GM19452 (cell line): ENCODE measurements around the gene XKR3.
"Not testable (repeated sequence)": the region's sequence is repeated elsewhere in the genome, so short reads cannot be mapped to it uniquely, and the experiment has no call there.

Experiments used
- ATAC-seq: cut with Tn5 transposase; IDR thresholded peaks from one replicate; pipeline ENCODE4 v1.9.1; 2021; ENCODE audit not compliant: unreplicated experiment

XKR3 gene

DNA sequence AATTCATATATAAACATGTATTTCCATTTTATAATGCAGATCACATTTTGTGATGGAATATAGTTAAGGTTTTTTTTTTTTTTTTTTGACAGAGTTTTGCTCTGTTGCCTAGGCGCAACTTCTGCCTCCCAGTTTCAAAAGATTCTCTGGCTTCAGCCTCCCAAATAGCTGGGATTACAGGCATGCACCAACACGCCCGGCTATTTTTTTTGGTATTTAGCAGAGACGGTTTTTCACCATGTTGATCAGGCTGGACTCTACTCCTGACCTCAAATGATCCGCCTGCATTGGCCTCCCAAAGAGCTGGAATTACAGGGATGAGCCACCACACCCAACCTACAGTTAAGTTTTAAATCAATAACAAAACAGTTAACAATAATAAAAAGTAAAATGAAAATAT, 18.8 kb downstream of the XKR3 start:
- ATAC-seq: no peak

DNA sequence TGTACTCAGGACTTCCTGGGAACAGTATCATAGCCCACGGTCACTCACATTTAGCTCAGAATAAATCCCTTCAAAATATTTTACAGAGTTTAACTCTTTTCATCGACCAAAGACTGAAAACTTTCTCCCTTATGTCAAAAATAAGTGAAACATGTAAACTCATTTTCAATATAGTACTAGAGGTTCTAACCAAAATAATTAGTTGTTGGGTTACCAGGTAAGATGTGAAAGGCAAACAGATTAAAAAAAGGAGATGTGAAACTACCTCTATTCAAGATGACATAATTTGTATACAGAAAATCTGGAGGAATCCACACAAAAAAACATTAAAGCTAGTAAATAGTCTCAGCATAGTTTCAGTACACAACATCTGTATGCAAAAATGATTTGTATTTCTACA, 20.3 kb downstream of the XKR3 start:
- ATAC-seq: no peak

DNA sequence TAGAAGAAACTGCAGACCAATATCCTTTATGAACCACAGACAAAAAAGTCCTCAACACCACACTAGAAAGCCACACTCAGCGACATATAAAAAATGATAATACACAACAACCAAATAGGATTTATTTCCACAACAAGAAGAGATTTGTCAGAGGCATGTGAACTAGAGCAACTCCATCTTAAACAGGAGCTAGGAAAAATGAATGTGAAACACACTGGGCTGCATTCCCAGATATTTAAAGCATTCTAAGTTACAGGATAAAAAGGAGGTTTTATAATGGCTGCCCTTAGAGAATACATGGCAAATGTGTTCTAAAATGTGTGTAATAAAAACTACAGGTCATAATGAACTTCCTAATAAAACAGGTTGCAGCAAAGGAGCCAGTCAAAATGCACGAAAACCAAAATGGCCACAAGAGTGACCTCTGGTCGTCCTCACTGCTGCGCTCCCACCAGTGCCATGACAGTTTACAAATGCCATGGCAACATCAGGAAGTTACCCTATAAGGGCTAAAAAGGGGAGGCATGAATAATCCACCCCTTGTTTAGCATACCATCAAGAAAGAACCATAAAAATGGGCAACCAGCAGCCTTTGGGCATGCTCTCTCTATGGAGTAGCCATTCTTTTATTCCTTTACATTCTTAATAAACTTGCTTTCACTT, 21.8 kb downstream of the XKR3 start:
- ATAC-seq: no peak

DNA sequence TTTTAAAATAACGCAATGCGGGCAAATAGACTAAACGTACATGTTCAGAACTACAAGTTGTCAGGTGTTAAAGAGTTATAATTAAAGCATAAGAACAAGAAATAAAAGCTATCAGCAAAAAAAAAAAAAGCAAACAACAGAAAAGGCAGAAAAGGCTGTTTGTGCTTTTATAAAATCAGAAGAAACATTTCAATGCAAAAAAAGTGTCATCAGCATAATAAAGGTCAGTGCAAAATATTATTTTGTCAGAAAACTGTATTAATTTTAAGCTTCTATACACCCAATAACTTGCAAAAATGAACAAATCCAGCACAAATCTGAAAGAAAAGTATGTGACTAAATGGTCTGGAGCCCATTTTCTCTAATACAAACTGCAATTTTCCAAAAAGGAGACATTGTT, 23.6 kb downstream of the XKR3 start:
- no peak for ATAC-seq

DNA sequence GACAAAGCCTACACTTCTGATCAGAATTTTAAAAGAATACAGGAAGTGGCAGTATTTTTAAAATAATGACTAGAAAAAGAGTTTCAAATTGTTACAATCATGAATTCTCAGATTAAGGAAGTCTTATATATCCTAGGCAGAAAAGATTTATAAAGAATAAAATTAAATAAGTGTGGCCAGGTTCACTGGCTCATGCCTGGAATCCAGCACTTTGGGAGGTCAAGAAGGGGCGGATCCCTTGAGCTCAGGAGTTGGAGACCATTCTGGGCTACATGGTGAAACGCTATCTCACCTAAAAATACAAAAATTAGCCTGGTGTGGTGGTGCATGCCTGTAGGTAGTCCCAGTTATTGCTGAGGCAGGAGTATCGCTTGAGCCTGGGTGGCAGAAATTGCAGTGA, 24.1 kb downstream of the XKR3 start:
- ATAC-seq: no peak

DNA sequence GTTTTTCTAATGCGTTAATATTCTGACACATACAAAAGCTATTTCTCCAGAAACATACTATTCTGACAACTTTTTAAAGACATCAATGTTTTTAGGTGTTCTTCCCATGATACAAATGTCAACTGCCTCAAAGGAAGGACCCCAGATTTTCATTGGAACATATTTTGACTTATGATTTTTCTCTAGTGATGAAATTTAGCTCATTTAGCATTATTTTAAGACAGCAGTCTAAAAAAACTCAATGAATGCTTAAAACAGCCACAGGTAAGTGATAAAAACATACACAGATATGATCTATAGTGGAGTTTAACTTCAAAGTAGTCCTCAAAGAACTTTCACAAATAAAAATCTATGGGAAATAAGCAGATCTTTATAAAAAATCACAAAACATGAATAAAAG, 24.9 kb downstream of the XKR3 start:
- ATAC-seq: no peak

DNA sequence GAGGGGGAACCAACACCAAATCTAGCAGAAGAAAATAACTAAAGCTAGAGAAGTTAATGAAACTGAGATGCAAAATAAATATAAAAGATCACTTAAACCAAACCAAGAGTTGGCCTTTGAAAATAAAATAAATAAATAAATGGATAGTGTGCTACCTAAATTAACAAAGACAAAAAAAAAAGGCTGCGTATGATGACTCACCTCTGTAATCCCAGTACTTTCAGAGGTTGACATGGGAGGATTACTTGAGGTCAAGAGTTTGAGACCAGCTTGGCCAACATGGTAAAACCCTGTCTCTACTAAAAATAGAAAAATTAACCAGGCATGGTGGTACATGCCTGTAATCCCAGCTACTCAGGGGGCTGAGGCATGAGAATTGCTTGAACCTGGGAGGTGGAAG, 29.7 kb downstream of the XKR3 start:
- not testable (repeated sequence) for ATAC-seq

DNA sequence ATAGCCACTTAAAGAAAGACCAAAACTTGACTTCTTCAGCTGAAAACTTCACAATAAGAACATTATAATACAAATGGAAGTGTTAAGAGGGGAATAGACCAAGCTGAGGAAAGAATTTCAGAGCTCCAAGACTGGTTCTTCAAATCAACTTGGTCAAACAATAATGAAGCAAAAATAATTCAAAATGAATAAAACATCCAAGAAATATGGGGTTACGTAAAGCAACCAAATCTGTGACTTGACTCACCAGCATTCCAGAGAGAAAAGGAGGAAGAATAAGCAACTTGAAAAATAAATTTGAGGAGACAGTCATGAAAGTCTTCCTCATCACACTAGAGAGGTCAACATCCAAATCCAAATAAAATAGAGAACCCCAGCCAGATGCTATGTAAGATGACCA, 31.4 kb downstream of the XKR3 start:
- ATAC-seq: no peak

DNA sequence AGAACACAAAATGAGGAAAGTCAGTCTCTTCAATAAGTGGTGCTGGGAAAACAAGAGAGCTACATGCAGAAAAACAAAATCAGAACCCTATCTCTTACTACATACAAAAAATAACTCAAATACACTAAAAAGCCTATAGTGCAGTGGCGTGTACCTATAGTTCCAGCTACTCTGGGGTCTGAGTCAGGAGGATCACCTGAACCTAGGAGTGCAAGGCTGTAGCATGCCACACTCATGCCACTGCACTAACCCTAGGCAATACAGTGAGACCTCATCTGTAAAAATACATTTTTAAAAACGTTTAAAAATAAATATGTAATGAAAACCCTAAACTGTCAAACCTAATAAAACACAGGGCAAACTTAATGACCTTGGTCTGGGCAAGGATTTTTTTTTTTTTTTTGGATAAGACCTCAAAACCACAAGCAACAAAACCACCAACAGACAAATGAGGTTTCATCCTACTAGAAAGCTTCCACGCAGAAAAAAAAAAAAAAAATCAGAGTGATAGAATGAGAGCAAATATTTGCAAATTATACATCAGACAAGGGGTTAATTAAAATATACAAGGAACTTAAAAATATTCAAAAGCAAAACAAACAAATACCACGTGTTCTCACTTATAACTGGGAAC, 35.2 kb downstream of the XKR3 start:
- no peak for ATAC-seq

DNA sequence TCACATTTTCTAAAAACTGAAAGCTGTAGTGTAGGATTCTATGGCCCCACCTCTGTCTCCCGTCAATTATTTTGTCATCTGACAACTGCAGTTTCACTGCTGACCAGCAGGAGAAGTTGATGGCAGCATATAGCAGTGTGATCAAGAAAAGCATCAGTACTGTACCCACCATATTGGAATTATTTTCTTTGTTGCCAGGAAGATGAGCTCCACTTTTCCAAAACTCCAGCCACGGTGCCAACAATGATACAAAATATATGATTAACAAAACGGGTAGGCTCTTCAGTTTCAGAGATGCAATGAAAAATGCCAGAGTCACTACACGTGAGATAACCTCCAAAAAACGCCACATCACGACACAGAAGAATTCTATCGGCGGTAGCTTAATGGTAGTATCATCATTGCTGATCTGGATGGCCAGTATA, 41.3 kb downstream of the XKR3 start:
- ATAC-seq: no peak

DNA sequence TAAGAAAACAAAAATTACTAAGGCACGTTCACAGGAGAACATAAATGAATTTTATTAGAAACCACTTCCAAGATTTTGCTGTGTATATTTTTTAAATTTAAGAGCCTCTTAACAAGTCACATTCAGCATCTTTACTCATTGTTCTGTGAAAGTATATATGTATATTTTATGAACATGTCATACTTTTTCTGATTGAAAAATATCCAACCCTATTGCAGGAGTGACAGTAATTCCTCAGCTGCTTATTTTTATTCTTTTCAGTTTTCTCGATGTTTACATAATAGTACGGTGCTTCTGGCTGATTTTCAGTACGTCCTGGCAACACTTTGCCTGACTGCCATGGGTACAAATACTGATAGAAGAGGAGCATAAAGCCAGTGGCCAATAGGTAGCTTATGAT, 41.8 kb downstream of the XKR3 start:
- no peak for ATAC-seq

DNA sequence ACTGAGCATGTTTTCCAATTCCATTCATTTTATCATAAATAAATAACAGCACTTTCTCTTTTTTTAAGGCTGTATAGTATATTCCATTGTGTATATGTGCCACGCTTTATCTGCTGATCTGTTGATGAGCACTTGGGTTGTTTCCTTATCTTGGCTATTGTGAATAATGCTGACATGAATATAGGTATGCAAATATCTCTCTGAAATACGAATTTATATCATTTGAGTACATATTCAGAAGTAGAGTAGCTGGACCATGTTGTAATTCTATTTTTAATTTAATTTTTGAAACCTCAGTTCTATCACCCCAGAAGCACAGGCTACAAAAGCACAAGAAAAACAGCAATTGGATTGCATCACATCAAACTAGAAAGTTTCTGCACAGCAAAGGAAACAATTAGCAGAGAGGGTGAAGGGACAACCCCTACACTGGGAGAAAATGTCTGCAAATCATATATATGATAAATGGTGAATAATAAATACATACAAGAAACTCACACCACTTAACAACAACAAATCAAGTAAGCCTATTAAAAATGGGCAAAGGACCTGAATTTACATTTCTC, 43.4 kb downstream of the XKR3 start:
- no peak for ATAC-seq

DNA sequence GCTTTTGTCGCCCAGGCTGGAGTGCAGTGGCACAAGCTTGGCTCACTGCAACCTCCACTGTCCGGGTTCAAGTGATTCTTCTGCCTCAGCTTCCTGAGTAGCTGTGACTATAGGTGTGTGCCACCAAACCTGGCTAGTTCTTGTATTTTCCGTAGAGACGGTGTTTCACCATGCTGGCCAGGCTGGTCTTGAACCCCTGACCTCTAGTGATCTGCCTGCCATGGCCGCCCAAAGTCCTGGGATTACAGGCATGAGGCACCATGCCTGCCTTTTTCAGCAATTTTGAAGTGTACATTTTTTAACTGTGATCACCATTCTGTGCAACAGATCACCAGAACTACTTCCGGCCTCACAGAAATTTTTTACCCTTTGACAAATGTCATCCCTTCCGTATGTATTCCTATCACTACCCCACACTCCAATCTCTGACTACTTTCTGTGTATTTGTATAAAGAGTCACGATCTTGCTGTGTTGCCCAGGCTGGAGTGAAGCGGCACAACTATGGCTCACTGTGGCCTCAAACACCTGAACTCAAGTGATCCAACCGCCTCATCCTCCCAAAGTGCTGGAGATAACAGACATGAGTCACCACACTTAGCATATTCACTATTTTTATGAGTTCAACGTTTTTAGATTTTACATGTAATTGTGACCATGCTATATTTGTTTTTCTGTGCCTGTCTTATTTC, 44.0 kb downstream of the XKR3 start:
- no peak for ATAC-seq

DNA sequence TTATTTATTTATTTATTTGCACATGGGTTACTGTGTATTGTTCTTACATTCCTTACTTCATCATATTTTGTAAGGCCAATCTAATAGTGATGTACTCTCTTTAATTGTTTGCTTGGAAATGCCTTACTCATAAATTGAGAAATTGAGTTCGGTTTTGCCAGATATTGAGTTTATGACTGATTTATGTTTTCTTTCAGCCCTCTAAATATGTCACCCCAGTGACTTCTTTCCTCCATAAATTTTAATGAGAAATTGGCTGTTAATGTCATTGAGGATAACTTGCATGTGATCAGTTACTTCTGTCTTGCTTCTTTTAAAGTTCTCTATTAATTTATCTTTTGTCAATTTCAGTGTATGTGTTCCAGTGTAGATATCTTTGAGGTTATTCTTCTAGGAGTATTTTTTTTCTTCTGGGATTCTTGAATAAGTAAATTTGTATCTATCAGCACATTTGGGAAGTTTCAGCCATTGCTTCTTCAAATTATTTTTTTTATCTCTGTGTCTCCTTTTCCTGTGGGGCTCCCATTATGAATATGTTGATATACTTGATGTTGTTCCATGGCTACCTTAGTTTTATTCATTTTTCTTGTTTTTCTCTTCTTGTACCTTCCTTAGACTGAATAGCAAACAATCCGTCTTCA, 47.8 kb downstream of the XKR3 start:
- no peak for ATAC-seq

DNA sequence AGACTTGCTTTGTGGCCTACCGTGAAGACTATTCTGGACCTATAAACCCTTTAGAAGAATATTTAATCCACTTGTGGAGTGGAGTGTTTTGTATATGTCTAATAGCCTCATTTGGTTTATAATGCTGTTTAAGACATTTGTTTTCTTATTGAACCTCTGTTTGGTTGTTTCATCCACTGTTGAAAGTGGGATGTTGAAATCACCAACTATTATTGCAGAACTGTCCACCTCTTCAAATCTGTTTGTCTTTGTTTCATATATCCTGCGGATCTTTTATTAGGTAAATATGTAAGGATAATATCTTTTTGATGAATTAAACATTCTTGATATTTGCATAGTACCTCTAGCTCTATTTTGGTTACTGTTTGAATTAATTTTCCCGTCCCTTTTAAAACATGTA, 49.1 kb downstream of the XKR3 start:
- ATAC-seq: no peak

DNA sequence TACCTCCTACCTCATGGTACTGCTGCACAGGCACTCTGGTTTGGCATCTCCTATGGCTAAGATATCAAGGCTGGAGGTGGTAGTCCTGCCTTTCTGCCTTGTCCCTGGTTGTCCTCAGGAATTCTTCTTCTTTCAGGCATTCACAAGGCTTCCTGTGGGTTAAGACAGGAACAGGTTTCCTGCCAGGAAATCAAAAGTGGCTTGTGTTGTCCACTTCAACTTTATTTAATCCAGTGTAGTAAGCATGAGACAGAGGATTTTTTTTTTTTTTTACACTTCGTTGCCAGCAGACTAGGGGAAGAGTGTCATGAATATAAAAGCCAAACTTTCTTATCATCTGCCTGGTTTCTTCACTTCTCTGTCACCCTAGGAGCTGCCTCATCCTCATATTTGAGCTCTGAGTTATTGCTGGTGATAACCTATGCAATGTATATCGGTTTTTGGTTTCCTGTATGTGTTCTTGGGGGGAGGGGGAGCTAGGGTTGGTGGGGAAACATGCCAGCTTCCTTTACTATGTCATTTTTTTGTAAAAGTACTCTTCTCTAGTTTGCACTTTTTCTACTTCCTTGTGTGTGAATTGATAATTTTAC, 50.2 kb downstream of the XKR3 start:
- no peak for ATAC-seq

DNA sequence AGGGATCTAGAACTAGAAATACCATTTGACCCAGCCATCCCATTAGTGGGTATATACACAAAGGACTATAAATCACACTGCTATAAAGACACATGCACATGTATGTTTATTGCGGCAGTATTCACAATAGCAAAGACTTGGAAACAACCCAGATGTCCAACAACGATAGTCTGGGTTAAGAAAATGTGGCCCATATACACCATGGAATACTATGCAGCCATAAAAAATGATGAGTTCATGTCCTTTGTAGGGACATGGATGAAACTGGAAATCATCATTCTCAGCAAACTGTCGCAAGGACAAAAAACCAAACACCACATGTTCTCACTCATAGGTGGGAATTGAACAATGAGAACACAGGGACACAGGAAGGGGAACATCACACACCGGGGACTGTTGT, 53.6 kb downstream of the XKR3 start:
- not testable (repeated sequence) for ATAC-seq

DNA sequence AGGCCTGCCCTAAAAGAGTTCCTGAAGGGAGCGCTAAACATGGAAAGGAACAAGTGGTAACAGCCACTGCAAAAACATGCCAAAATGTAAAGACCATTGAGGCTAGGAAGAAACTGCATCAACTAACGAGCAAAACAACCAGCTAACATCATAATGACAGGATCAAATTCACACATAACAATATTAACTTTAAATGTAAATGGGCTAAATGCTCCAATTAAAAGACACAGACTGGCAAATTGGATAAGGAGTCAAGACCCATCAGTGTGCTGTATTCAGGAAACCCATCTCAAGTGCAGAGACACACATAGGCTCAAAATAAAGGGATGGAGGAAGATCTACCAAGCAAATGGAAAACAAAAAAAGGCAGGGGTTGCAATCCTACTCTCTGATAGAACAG, 57.3 kb downstream of the XKR3 start:
- not testable (repeated sequence) for ATAC-seq

DNA sequence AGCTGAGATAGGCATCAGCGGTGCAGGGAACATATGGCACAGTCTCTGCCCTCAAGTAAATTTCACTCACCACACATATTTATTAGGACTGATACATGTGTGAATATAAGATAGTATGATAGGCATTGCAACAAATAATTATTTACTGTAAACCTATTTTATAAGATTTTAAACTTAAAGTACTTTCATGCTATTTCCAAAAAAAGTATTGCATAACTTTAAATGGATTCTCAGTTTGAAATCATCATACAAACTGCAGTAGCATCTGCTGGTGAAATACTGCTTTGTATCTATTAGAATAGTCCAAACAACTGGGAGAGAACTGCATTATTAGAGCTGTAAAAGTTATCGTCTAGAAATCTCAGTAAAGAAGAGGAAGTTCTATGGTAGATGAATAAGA, 63.0 kb downstream of the XKR3 start:
- ATAC-seq: not testable (repeated sequence)

DNA sequence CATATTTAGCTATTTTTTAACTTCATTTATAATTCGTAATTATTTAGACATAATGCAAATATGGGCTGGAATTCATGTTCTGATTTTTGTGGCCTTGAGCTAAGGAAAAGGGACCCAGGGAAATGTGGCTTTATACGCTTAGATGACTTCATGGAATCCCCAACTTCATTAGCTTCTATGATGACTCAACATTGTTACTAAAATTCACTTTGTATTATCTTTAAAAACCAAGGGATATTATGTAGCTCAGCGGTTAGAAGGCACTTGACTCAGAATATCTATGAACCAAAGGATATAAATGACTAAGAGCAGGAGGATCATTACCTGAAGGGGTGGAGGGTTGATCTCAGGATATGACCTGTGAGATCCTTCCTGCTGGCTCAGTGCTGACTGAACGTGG, 64.8 kb downstream of the XKR3 start:
- ATAC-seq: not testable (repeated sequence)

DNA sequence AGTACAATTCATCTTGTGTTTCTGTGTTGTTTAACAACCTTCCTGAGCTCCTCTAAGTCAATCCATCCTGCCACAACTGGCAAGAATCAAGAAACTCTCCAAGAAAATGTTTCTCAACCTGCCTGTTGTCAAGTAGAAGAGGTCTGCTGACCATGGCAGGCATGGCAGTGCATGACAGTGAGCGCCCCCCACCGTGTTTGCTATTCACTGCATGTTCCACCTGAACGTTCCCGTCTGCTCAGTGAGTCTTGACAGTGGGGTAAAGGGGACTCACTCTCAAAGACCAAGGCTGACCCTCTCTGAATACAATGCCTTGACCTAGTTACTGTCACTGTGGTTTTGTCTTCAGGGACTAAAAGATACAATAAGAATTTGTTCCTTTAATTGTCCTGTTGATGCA, 75.9 kb downstream of the XKR3 start:
- ATAC-seq: not testable (repeated sequence)
